Measurements from ENCODE around the gene EPN3. TPM values are rescaled to one million over a fixed set of nuclear protein-coding genes. Genes with fewer than 3 reads are reported as not detected.

EPN3 gene
- total RNA-seq, 1 donor from 2014 or later = 9.1 TPM

DNA sequence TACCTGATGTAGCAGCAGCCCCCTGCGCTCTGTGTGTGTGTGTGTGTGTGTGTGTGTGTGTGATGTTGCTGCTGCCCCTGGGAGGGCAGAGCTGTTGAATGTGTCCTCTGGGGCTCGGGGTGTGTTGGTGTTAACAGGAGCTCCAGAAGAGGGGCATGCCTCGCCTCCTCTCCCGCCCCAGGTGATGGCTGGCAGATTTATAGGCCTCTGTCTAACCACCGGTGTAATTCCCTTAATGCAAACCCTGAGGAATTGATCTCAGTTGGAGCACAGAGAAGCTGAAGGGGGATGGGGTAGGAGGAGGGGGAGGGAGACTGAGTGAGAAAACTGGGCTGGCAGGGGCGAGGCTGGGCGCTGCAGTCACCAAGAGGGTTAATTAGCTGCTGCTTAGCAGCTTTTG is 38.0 kb downstream of the EPN3 start:
- Mint-ChIP-seq H3K4me1 (ENCODE audit: low read depth) (peaks cover 23% of the 10 kb centered on the region), H3K27me3 (peaks cover 34% of the 10 kb centered on the region), H3K4me3 (ENCODE audit: low read depth) (no peak overlapping the region), H3K27ac (no peak overlapping the region), H3K36me3 (ENCODE audit: insufficient read depth) (no peaks in the 10 kb centered on the region), H3K9me3 (ENCODE audit: low read depth) (no peaks in the 10 kb centered on the region)
- TF ChIP-seq, protein P1, sequence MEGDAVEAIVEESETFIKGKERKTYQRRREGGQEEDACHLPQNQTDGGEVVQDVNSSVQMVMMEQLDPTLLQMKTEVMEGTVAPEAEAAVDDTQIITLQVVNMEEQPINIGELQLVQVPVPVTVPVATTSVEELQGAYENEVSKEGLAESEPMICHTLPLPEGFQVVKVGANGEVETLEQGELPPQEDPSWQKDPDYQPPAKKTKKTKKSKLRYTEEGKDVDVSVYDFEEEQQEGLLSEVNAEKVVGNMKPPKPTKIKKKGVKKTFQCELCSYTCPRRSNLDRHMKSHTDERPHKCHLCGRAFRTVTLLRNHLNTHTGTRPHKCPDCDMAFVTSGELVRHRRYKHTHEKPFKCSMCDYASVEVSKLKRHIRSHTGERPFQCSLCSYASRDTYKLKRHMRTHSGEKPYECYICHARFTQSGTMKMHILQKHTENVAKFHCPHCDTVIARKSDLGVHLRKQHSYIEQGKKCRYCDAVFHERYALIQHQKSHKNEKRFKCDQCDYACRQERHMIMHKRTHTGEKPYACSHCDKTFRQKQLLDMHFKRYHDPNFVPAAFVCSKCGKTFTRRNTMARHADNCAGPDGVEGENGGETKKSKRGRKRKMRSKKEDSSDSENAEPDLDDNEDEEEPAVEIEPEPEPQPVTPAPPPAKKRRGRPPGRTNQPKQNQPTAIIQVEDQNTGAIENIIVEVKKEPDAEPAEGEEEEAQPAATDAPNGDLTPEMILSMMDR (IDR thresholded peaks at IDR 0.05; ENCODE audit: unreplicated experiment) = no peak
- no peak for DNase-seq (ENCODE audit: low spot score, unreplicated experiment)

GRCh38 chr17:50571681-50572080 is 39.1 kb downstream of the EPN3 start:
- no peak overlapping the region for H3K27ac Mint-ChIP-seq
- TF ChIP-seq, protein P1 (IDR thresholded peaks at IDR 0.05; ENCODE audit: unreplicated experiment) = no peak
- H3K4me1 Mint-ChIP-seq (ENCODE audit: low read depth) = peaks cover 18% of the 10 kb centered on the region
- H3K4me3 Mint-ChIP-seq (ENCODE audit: low read depth) = no peak overlapping the region
- peaks cover 23% of the 10 kb centered on the region for H3K27me3 Mint-ChIP-seq
- DNase-seq (ENCODE audit: low spot score, unreplicated experiment) = no peak
- H3K36me3 Mint-ChIP-seq (ENCODE audit: insufficient read depth) = no peaks in the 10 kb centered on the region
- no peaks in the 10 kb centered on the region for H3K9me3 Mint-ChIP-seq (ENCODE audit: low read depth)

DNA sequence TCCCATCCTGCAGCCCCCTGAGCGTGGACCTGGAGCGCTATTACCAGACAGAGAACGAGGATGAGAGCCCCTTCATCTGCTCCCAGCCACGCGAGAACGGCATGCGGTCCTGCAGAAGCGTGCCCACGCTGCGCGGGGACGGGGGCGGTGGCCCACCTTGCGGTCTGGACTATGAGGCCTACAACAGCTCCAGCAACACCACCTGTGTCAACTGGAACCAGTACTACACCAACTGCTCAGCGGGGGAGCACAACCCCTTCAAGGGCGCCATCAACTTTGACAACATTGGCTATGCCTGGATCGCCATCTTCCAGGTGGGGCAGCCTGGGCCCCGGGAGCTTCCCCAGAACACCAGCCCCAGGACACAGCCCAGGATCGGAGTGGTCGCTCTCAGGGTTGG is 40.0 kb downstream of the EPN3 start:
- H3K9me3 Mint-ChIP-seq (ENCODE audit: low read depth) = no peaks in the 10 kb centered on the region
- DNase-seq (ENCODE audit: low spot score, unreplicated experiment) = no peak
- no peak overlapping the region for H3K4me3 Mint-ChIP-seq (ENCODE audit: low read depth)
- peaks cover 19% of the 10 kb centered on the region for H3K27me3 Mint-ChIP-seq
- TF ChIP-seq, protein P1 (IDR thresholded peaks at IDR 0.05; ENCODE audit: unreplicated experiment) = no peak
- peaks cover 13% of the 10 kb centered on the region for H3K4me1 Mint-ChIP-seq (ENCODE audit: low read depth)
- no peak overlapping the region for H3K27ac Mint-ChIP-seq
- H3K36me3 Mint-ChIP-seq (ENCODE audit: insufficient read depth) = no peaks in the 10 kb centered on the region

DNA sequence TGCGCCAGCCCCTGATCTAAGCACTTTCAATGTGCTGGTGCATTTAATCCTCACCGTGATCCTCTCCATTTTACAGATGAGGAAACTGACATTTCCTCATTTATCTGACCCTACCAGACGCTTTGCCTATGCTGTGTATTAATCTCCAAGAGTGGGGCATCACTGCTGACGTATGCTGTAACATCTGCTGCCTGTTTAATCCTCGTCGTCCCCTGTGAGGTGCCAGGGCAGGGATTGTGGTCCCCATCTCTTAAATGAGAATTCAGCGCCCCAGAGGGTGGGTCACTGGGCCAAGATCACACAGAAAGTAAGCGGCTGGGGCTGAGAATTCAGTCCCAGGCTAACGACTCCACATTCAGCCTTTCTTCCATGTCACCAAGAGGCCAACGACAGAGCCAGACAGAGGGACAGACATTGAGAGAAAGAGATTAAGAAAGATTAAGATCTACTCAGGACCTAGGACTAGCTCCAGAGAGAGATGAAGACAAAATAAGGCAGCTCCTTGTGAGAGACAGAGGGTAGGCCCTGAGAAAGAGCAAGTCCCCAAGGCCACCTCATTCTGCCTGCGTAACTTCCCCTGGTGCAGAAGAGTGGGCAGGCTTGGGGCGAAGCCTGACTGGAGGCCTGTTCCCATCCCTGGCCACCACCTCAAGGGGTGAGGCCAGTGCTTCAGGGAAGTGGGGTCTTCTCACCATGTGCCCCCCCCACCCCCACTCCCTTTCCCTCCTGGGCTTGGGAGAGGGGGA is 41.5 kb downstream of the EPN3 start:
- Mint-ChIP-seq H3K27me3 (peaks cover 17% of the 10 kb centered on the region), H3K4me1 (ENCODE audit: low read depth) (peaks cover 17% of the 10 kb centered on the region), H3K27ac (no peak overlapping the region), H3K9me3 (ENCODE audit: low read depth) (no peaks in the 10 kb centered on the region), H3K4me3 (ENCODE audit: low read depth) (no peak overlapping the region), H3K36me3 (ENCODE audit: insufficient read depth) (no peaks in the 10 kb centered on the region)
- TF ChIP-seq, protein P1 (IDR thresholded peaks at IDR 0.05; ENCODE audit: unreplicated experiment) = no peak
- DNase-seq (ENCODE audit: low spot score, unreplicated experiment) = no peak

- Mint-ChIP-seq H3K4me1 (ENCODE audit: low read depth) (peaks cover 10% of the 10 kb centered on the region), H3K27ac (no peak overlapping the region), H3K36me3 (ENCODE audit: insufficient read depth) (no peaks in the 10 kb centered on the region), H3K9me3 (ENCODE audit: low read depth) (no peaks in the 10 kb centered on the region), H3K27me3 (peaks cover 18% of the 10 kb centered on the region), H3K4me3 (ENCODE audit: low read depth) (no peak overlapping the region)
- no peak for DNase-seq (ENCODE audit: low spot score, unreplicated experiment)
- TF ChIP-seq, protein P1 (IDR thresholded peaks at IDR 0.05; ENCODE audit: unreplicated experiment) = no peak
Observed at GRCh38 chr17:50575581-50576210, 43.2 kb downstream of the EPN3 start.
